WERI-Rb-1 (cell line): ENCODE data around the gene MT1G.

ENCODE experiments used
- DNase-seq: peaks from one replicate; pipeline ENCODE4 v3.0.0-alpha.2; 2020
- H3K27ac ChIP-seq: fragments of 250-450 bp; sonication (Bioruptor Pico); 2 replicates; pipeline ENCODE4 v1.5.1; 2020; ENCODE audit warnings: mild to moderate bottlenecking, moderate library complexity
- H3K27me3 ChIP-seq: fragments of 250-450 bp; sonication (Bioruptor Pico); 2 replicates; pipeline ENCODE4 v1.5.1; 2021; ENCODE audit warnings: mild to moderate bottlenecking, low read depth, moderate library complexity; ENCODE audit not compliant: insufficient read depth, severe bottlenecking
- H3K36me3 ChIP-seq: fragments of 250-450 bp; sonication (Bioruptor Pico); 2 replicates; pipeline ENCODE4 v1.5.1; 2020; ENCODE audit warnings: mild to moderate bottlenecking, moderate library complexity
- H3K4me3 ChIP-seq: 2 replicates; pipeline ENCODE4 v1.5.1; 2011; ENCODE audit warnings: low read depth, mild to moderate bottlenecking, control low read depth, low read length
- H3K9me3 ChIP-seq: fragments of 250-450 bp; sonication (Bioruptor Pico); 2 replicates; pipeline ENCODE4 v1.5.1; 2021; ENCODE audit warnings: mild to moderate bottlenecking, moderate library complexity; ENCODE audit not compliant: severe bottlenecking
- TF ChIP-seq, protein P1 (sequence below): IDR thresholded peaks from 2 replicates; pipeline ENCODE4 v1.5.1; 2011; ENCODE audit warnings: low read depth, mild to moderate bottlenecking, control low read depth, inconsistent platforms, low read length

Gene MT1G

DNA sequence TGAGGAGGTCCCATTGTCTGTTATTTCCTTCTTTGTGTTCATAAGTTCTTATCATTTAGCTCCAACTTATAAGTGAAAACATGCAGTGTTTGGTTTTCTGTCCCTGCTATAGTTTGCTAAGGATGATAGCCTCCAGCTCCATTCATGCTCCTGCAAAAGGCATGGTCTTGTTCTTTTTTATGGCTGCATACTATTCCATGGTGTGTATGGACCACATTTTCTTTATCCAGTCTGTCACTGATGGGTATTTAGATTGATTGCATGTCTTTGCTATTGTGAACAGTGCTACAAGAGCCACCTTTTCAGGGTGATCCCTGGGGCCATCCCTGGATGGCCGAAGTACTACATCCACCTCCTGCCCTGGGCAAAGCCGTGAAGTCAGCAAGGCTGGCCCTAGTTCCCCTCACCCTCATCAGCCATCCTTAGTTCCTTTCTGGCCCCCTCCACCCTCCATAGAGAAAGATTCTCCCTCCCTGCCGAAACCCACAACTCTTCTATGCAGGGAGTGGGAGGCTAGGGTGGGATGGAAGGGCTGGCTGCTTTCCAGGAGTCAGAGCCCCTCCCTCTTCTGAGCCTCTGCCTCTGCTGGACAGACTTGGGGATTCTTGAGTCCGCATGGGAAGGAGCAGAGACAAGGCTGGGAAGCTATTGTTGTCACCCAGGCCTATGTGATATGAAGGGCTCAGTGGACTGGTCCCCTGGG is 22.7 kb upstream of the MT1G start:
- Histone ChIP-seq H3K27me3 (no peaks in the 10 kb centered on the region), H3K27ac (no peak overlapping the region), H3K4me3 (no peak overlapping the region), H3K36me3 (no peaks in the 10 kb centered on the region), H3K9me3 (no peaks in the 10 kb centered on the region)
- DNase-seq, result no peak
- TF ChIP-seq, protein P1, sequence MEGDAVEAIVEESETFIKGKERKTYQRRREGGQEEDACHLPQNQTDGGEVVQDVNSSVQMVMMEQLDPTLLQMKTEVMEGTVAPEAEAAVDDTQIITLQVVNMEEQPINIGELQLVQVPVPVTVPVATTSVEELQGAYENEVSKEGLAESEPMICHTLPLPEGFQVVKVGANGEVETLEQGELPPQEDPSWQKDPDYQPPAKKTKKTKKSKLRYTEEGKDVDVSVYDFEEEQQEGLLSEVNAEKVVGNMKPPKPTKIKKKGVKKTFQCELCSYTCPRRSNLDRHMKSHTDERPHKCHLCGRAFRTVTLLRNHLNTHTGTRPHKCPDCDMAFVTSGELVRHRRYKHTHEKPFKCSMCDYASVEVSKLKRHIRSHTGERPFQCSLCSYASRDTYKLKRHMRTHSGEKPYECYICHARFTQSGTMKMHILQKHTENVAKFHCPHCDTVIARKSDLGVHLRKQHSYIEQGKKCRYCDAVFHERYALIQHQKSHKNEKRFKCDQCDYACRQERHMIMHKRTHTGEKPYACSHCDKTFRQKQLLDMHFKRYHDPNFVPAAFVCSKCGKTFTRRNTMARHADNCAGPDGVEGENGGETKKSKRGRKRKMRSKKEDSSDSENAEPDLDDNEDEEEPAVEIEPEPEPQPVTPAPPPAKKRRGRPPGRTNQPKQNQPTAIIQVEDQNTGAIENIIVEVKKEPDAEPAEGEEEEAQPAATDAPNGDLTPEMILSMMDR, result no peak

DNA sequence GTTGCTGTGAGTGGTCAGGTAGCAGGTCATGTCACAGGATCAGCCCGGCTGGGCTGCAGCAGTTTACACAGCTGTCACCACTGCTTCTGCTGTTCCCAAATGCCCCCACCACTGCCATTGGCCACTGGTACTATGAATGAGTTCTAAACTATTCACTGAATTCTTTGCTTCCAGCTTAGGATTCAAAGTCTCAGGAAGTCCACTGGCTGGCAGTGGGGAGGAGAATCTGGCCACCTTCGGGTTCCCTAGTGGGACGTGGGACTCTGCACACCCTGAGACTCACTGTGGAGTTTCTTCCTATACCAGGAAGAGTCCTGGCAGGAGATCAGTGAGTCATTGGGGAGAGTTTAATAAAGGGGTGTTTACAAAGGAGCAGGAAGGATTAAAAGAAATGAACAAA is 21.3 kb upstream of the MT1G start:
- DNase-seq, result no peak
- Histone ChIP-seq H3K36me3 (no peaks in the 10 kb centered on the region), H3K4me3 (no peak overlapping the region), H3K27me3 (no peaks in the 10 kb centered on the region), H3K9me3 (no peaks in the 10 kb centered on the region), H3K27ac (no peak overlapping the region)
- TF ChIP-seq, protein P1, result no peak

DNA sequence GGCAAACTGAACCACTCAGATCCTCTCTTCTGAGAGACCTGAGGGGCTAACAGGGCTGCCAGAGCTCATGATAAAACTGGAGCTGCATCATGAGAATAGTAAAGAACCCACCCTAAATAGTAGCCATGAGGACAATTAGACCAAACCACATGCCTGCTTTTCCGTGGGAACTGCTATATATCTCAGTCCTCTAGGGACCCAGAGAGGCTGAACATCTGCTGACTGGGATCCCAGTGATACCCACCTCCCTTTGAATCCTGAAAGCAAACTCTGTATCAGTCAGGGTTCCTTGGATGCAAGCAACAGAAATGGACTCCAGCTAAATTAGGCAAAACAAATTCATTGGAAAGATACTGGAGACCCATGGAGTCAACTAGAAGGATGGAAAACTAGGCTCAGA is 20.9 kb upstream of the MT1G start:
- no peak overlapping the region for H3K4me3 ChIP-seq
- TF ChIP-seq, protein P1, result peak; percentile 12; the same call in 1 of the 2 replicates
- no peaks in the 10 kb centered on the region for H3K36me3 ChIP-seq
- H3K27ac ChIP-seq, result no peak overlapping the region
- DNase-seq, result no peak
- H3K9me3 ChIP-seq, result no peaks in the 10 kb centered on the region
- H3K27me3 ChIP-seq, result no peaks in the 10 kb centered on the region

DNA sequence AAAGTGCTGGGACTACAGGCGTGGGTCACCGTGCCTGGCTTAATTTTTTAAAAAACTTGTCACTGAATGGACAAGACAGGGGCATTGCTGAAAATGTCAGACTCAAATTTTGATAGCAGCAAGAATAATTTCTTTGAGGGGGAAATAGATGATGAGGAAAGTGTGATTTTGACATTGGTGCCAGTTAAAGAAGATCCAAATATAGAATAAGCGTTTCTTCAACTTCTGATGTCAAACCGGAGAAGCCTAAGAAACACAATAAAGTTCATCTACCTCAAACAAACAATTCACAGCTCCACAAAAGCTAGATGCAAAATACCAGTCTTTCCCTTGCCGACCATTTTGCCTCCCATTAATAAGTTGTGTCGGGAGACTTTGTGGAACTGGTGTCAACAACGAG is 18.9 kb upstream of the MT1G start:
- Histone ChIP-seq H3K4me3 (no peak overlapping the region), H3K9me3 (no peaks in the 10 kb centered on the region), H3K27ac (no peak overlapping the region), H3K27me3 (no peaks in the 10 kb centered on the region), H3K36me3 (no peaks in the 10 kb centered on the region)
- TF ChIP-seq, protein P1, result no peak
- no peak for DNase-seq

DNA sequence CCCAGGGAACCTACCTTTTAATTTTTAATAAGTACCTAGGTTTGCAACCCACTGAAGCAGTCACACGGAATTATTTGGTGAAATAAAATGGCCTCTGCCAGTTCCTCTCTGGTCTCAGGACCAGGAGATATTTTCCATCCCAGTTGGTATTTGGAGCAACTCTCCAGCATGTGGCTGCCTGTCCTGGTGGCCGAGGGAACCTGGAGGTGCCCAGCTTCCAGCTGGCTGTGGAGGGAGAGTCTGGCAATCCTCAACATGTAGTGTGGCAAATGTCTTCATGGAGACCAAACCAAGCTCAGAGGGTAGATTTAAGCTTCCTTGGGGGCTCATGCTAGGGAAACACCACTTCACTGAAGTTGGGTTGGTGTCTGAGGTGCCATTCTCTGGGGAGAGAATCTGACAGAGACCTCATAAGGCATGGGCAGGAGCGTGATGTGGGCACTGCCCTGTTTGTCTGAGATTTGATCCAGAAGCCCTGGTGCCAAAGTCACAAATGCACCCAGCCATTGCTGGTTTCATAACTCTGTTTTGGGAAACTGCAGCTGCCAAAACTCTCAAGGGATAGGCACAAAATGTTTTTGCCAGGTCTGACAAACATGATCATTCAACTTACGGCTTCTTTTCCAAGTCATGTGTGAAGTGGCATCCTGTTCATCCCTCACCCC is 17.2 kb upstream of the MT1G start:
- Histone ChIP-seq H3K27ac (no peak overlapping the region), H3K36me3 (no peaks in the 10 kb centered on the region), H3K4me3 (no peak overlapping the region), H3K27me3 (no peaks in the 10 kb centered on the region), H3K9me3 (no peaks in the 10 kb centered on the region)
- TF ChIP-seq, protein P1, result no peak
- no peak for DNase-seq
